IPS-15b (cell line): ENCODE measurements around the gene CDH13.

ENCODE experiments used
- H3K27me3 ChIP-seq: one replicate; pipeline ENCODE4 v1.6.1; 2013; ENCODE audit warnings: low read length; ENCODE audit not compliant: control insufficient read depth, insufficient read depth
- H3K36me3 ChIP-seq: one replicate; pipeline ENCODE4 v1.6.1; 2013; ENCODE audit warnings: low read length; ENCODE audit not compliant: control insufficient read depth, insufficient read depth
- H3K4me1 ChIP-seq: one replicate; pipeline ENCODE4 v1.6.1; 2013; ENCODE audit warnings: mild to moderate bottlenecking, low read length; ENCODE audit not compliant: control insufficient read depth, insufficient read depth
- H3K4me3 ChIP-seq: one replicate; pipeline ENCODE4 v1.5.1; 2013; ENCODE audit warnings: low read depth, low read length
- H3K9ac ChIP-seq: one replicate; pipeline ENCODE4 v1.6.1; 2013; ENCODE audit warnings: low read depth, mild to moderate bottlenecking, low read length
- H3K9me3 ChIP-seq: one replicate; pipeline ENCODE4 v1.6.1; 2013; ENCODE audit warnings: mild to moderate bottlenecking, low read length; ENCODE audit not compliant: control insufficient read depth, insufficient read depth

Gene CDH13

GRCh38 chr16:82626791-82627261 is at the start of gene CDH13:
TSS of gene CDH13 (plus strand) at chr16:82626969.
- H3K9ac ChIP-seq: peak within 1 kb of the TSS; percentile 24
- peak within 1 kb of the TSS; percentile 73 for H3K4me3 ChIP-seq
- H3K27me3 ChIP-seq: peaks cover 53% of the 10 kb centered on the region
- no peaks in the 10 kb centered on the region for H3K9me3 ChIP-seq
- H3K36me3 ChIP-seq: no peaks in the 10 kb centered on the region
- peaks cover 13% of the 10 kb centered on the region for H3K4me1 ChIP-seq

GRCh38 chr16:82580298-82580890 is 46.4 kb upstream of the CDH13 start:
- Histone ChIP-seq H3K4me1 (no peaks in the 10 kb centered on the region), H3K36me3 (no peaks in the 10 kb centered on the region), H3K9me3 (no peaks in the 10 kb centered on the region), H3K9ac (no peak overlapping the region), H3K4me3 (no peak overlapping the region), H3K27me3 (no peaks in the 10 kb centered on the region)

GRCh38 chr16:82582975-82583374 is 43.8 kb upstream of the CDH13 start:
- Histone ChIP-seq H3K9ac (no peak overlapping the region), H3K4me3 (no peak overlapping the region), H3K27me3 (no peaks in the 10 kb centered on the region), H3K4me1 (no peaks in the 10 kb centered on the region), H3K9me3 (no peaks in the 10 kb centered on the region), H3K36me3 (no peaks in the 10 kb centered on the region)

- Histone ChIP-seq H3K4me3 (no peak overlapping the region), H3K9me3 (no peaks in the 10 kb centered on the region), H3K36me3 (no peaks in the 10 kb centered on the region), H3K9ac (no peak overlapping the region), H3K4me1 (no peaks in the 10 kb centered on the region), H3K27me3 (no peaks in the 10 kb centered on the region)
Measured at GRCh38 chr16:82583422-82583821, 43.3 kb upstream of the CDH13 start.

GRCh38 chr16:82584553-82585152 is 42.1 kb upstream of the CDH13 start:
- Histone ChIP-seq H3K9ac (no peak overlapping the region), H3K9me3 (no peaks in the 10 kb centered on the region), H3K4me1 (no peaks in the 10 kb centered on the region), H3K4me3 (no peak overlapping the region), H3K36me3 (no peaks in the 10 kb centered on the region), H3K27me3 (no peaks in the 10 kb centered on the region)

- no peaks in the 10 kb centered on the region for H3K36me3 ChIP-seq
- H3K9ac ChIP-seq: no peak overlapping the region
- H3K4me1 ChIP-seq: no peaks in the 10 kb centered on the region
- H3K4me3 ChIP-seq: no peak overlapping the region
- H3K27me3 ChIP-seq: no peaks in the 10 kb centered on the region
- H3K9me3 ChIP-seq: no peaks in the 10 kb centered on the region
Measured at GRCh38 chr16:82585675-82586074, 41.1 kb upstream of the CDH13 start.

GRCh38 chr16:82586130-82586529 is 40.6 kb upstream of the CDH13 start:
- H3K4me1 ChIP-seq: no peaks in the 10 kb centered on the region
- H3K36me3 ChIP-seq: no peaks in the 10 kb centered on the region
- H3K4me3 ChIP-seq: no peak overlapping the region
- H3K27me3 ChIP-seq: no peaks in the 10 kb centered on the region
- H3K9ac ChIP-seq: no peak overlapping the region
- no peaks in the 10 kb centered on the region for H3K9me3 ChIP-seq

- no peaks in the 10 kb centered on the region for H3K4me1 ChIP-seq
- H3K4me3 ChIP-seq: no peak overlapping the region
- H3K9ac ChIP-seq: no peak overlapping the region
- H3K27me3 ChIP-seq: no peaks in the 10 kb centered on the region
- H3K9me3 ChIP-seq: no peaks in the 10 kb centered on the region
- no peaks in the 10 kb centered on the region for H3K36me3 ChIP-seq
Measured at GRCh38 chr16:82587289-82587688, 39.5 kb upstream of the CDH13 start.

GRCh38 chr16:82589407-82589806 is 37.4 kb upstream of the CDH13 start:
- Histone ChIP-seq H3K9ac (no peak overlapping the region), H3K4me3 (no peak overlapping the region), H3K4me1 (no peaks in the 10 kb centered on the region), H3K27me3 (no peaks in the 10 kb centered on the region), H3K36me3 (no peaks in the 10 kb centered on the region), H3K9me3 (no peaks in the 10 kb centered on the region)

- Histone ChIP-seq H3K27me3 (no peaks in the 10 kb centered on the region), H3K9me3 (peaks cover 6% of the 10 kb centered on the region), H3K9ac (no peak overlapping the region), H3K4me3 (no peak overlapping the region), H3K4me1 (no peaks in the 10 kb centered on the region), H3K36me3 (no peaks in the 10 kb centered on the region)
Measured at GRCh38 chr16:82594114-82594513, 32.7 kb upstream of the CDH13 start.

- no peaks in the 10 kb centered on the region for H3K36me3 ChIP-seq
- no peak overlapping the region for H3K4me3 ChIP-seq
- peaks cover 4% of the 10 kb centered on the region for H3K4me1 ChIP-seq
- H3K27me3 ChIP-seq: peaks cover 2% of the 10 kb centered on the region
- H3K9ac ChIP-seq: no peak overlapping the region
- peaks cover 6% of the 10 kb centered on the region for H3K9me3 ChIP-seq
Measured at GRCh38 chr16:82598771-82599170, 28.0 kb upstream of the CDH13 start.

GRCh38 chr16:82601989-82602640 is 24.7 kb upstream of the CDH13 start:
- H3K9ac ChIP-seq: no peak overlapping the region
- peaks cover 4% of the 10 kb centered on the region for H3K27me3 ChIP-seq
- peaks cover 27% of the 10 kb centered on the region for H3K4me1 ChIP-seq
- peaks cover 6% of the 10 kb centered on the region for H3K9me3 ChIP-seq
- no peaks in the 10 kb centered on the region for H3K36me3 ChIP-seq
- no peak overlapping the region for H3K4me3 ChIP-seq
